NCI-H1092 (cell line): ENCODE results near the gene CNPPD1.
A peak's percentile ranks its signal among the peaks of the same experiment; 100 is the strongest.

Experiments
- DNase-seq: peaks from one replicate; lab custom pipeline; 2025; lab: John Stamatoyannopoulos, UW

Gene CNPPD1

GRCh38 chr2:219160186-219161017, 16.3 kb downstream of the CNPPD1 start, which contains the start of gene NHEJ1:
Gene NHEJ1 (minus strand): TSS chr2:219160815. CDS start chr2:219158362, 2,453 bp downstream.
- DNase-seq = peak; percentile 80

- no peak for DNase-seq
These were observed 16.9 kb downstream of the CNPPD1 start for GRCh38 chr2:219159771-219160185.

GRCh38 chr2:219158586-219158985, 18.1 kb downstream of the CNPPD1 start:
- no peak for DNase-seq

GRCh38 chr2:219158025-219158424, 18.7 kb downstream of the CNPPD1 start:
- DNase-seq = no peak

GRCh38 chr2:219157396-219157795, 19.3 kb downstream of the CNPPD1 start:
- no peak for DNase-seq

- peak; percentile 67 for DNase-seq
These were observed 21.6 kb downstream of the CNPPD1 start for GRCh38 chr2:219155054-219155644.

GRCh38 chr2:219149667-219150066, 27.1 kb downstream of the CNPPD1 start:
- DNase-seq = peak; percentile 44

- DNase-seq = no peak
These were observed 34.4 kb downstream of the CNPPD1 start for GRCh38 chr2:219142329-219142728.

- DNase-seq = no peak
These were observed 36.0 kb downstream of the CNPPD1 start for GRCh38 chr2:219140722-219141121.

- DNase-seq = no peak
These were observed 42.7 kb downstream of the CNPPD1 start for GRCh38 chr2:219133976-219134375.

- DNase-seq = no peak
These were observed 45.0 kb downstream of the CNPPD1 start for GRCh38 chr2:219131744-219132143.

- DNase-seq = no peak
These were observed 45.4 kb downstream of the CNPPD1 start for GRCh38 chr2:219131327-219131726.

- DNase-seq = no peak
These were observed 47.1 kb downstream of the CNPPD1 start for GRCh38 chr2:219129589-219129988.

GRCh38 chr2:219128396-219128795, 48.3 kb downstream of the CNPPD1 start:
- no peak for DNase-seq

- DNase-seq = no peak
These were observed 49.6 kb downstream of the CNPPD1 start for GRCh38 chr2:219127037-219127635.

GRCh38 chr2:219126555-219126954, 50.2 kb downstream of the CNPPD1 start:
- no peak for DNase-seq

GRCh38 chr2:219125886-219126270, 50.8 kb downstream of the CNPPD1 start:
- DNase-seq = no peak

GRCh38 chr2:219125225-219125885, 51.4 kb downstream of the CNPPD1 start:
- DNase-seq = no peak

GRCh38 chr2:219124381-219125110, 52.2 kb downstream of the CNPPD1 start:
- DNase-seq = no peak

GRCh38 chr2:219123356-219124135, 53.2 kb downstream of the CNPPD1 start:
- no peak for DNase-seq
